Thyroid gland (tissue), 4 donors: ENCODE measurements around the gene BPIFB6. TPM values are rescaled to one million over a fixed set of nuclear protein-coding genes. Genes with fewer than 3 reads are reported as not detected.

Source experiments
- DNase-seq, 2 donors: peaks; one replicate each; pipeline ENCODE4 v3.0.0-alpha.2; 2019
- H3K27ac ChIP-seq, 3 donors: fragments of 200-600 bp; sonication (generic); 1 replicate in 2 of 3; 2 replicates in 1 of 3; pipeline ENCODE4 v1.5.1; 2016 to 2019; ENCODE audit warnings: mild to moderate bottlenecking in 1 of 3, moderate library complexity in 1 of 3
- H3K27me3 ChIP-seq: fragments of 200-600 bp; sonication (generic); one replicate; pipeline ENCODE4 v1.5.1; 2019
- H3K36me3 ChIP-seq, 2 donors: fragments of 200-600 bp; sonication (generic); one replicate each; pipeline ENCODE4 v1.5.1; 2016 to 2019
- H3K4me1 ChIP-seq, 2 donors: fragments of 200-600 bp; sonication (generic); one replicate each; pipeline ENCODE4 v1.5.1; 2017 to 2019
- H3K4me3 ChIP-seq, 3 donors: fragments of 200-600 bp; sonication (generic); replicated peaks in 1 of 3; 1 replicate in 2 of 3; 2 replicates in 1 of 3; pipeline ENCODE4 v1.5.1; 2016; ENCODE audit warnings: mild to moderate bottlenecking in 1 of 3
- H3K9me3 ChIP-seq: fragments of 200-600 bp; sonication (generic); one replicate; pipeline ENCODE4 v1.5.1; 2017
- CTCF ChIP-seq, 6 experiments: fragments of 200-600 bp in 3 of 6; fragments of 450-650 bp in 3 of 6; sonication (generic) in 3 of 6; IDR thresholded peaks; one replicate each; pipeline ENCODE4 v1.5.1; 2016 to 2019; ENCODE audit warnings: antibody characterized with exemption in 6 of 6, mild to moderate bottlenecking in 2 of 6, inconsistent platforms in 1 of 6, moderate library complexity in 1 of 6
- POLR2A ChIP-seq, 2 donors: fragments of 450-650 bp; IDR thresholded peaks; one replicate each; pipeline ENCODE4 v1.6.1; 2017; ENCODE audit warnings: antibody characterized with exemption in 2 of 2, mild to moderate bottlenecking in 2 of 2, moderate library complexity in 1 of 2
- WGBS, 2 donors: methylation state at CpG; one replicate each; pipeline ENCODE4 v1.1.5; 2017; 5-methylcytosine and 5-hydroxymethylcytosine counted together
- intact Hi-C: fragments of 100-400 bp; cut with DNase I; formaldehyde crosslinking; loops from one replicate; pipeline ENCODE4 v1.15.1; 2023
- total RNA-seq, 4 donors: library from RNA; depleted of rRNA; stranded (reverse); fragments of >200 nt; gene quantifications; one replicate each; pipeline ENCODE4 v1.2.3, GENCODE V29; 2016

BPIFB6 gene
- total RNA-seq, 4 donors from 2014 or later: not detected

GRCh38 chr20:32988008-32988407, 43.4 kb upstream of the BPIFB6 start:
- intact Hi-C loops: no loop called here
- WGBS, 2 donors: 86 to 89% methylated on average over 10 to 16 of the region's 16 CpGs
- no peak overlapping the region for H3K27ac ChIP-seq
- no peak overlapping the region for H3K4me3 ChIP-seq
- DNase-seq: no peak
- TF ChIP-seq POLR2A (IDR thresholded peaks at IDR 0.05): no peak
- no peaks in the 10 kb centered on the region for H3K36me3 ChIP-seq
- H3K27me3 ChIP-seq: no peaks in the 10 kb centered on the region
- H3K9me3 ChIP-seq: no peaks in the 10 kb centered on the region
- H3K4me1 ChIP-seq: peaks cover under 1 to 2% of the 10 kb centered on the region in 2 donors

- Histone ChIP-seq H3K4me1 (no peaks in the 10 kb centered on the region), H3K27ac (no peak overlapping the region), H3K9me3 (no peaks in the 10 kb centered on the region), H3K4me3 (no peak overlapping the region), H3K36me3 (no peaks in the 10 kb centered on the region), H3K27me3 (no peaks in the 10 kb centered on the region)
- no peak for DNase-seq
- 93% methylated on average over 12 to 14 of the region's 14 CpGs for WGBS, 2 donors
- no peak for TF ChIP-seq CTCF (IDR thresholded peaks at IDR 0.05)
- no peak for TF ChIP-seq POLR2A (IDR thresholded peaks at IDR 0.05)
- intact Hi-C loops: no loop called here
Measured at GRCh38 chr20:32989507-32990283, 41.8 kb upstream of the BPIFB6 start.

DNA sequence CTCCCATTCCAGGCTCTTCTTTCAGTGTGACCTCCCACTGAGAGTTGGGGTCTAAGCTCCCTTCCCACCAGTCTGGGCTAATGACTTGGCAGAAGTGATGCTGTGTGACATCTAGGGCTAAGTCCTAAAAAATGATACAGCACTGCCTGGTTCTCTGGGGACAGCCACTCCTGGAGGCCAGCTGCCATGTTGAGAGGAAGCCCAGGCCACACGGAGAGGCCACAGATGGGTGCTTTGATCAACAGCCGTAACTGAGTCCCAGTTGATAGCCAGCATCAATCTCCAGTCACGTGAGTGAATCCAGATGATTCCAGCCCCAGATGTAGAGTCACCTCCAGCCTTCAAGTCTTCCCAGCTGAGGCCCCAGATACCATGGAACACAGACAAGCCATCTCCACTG, 41.0 kb upstream of the BPIFB6 start:
- TF ChIP-seq POLR2A (IDR thresholded peaks at IDR 0.05) (no peak), CTCF (IDR thresholded peaks at IDR 0.05) (no peak)
- Histone ChIP-seq H3K9me3 (no peaks in the 10 kb centered on the region), H3K27ac (no peak overlapping the region), H3K27me3 (no peaks in the 10 kb centered on the region), H3K4me3 (no peak overlapping the region), H3K4me1 (no peaks in the 10 kb centered on the region), H3K36me3 (no peaks in the 10 kb centered on the region)
- intact Hi-C loops: no loop called here
- DNase-seq: no peak
- WGBS, 2 donors: 75 to 76% methylated on average over 3 of the region's 3 CpGs

DNA sequence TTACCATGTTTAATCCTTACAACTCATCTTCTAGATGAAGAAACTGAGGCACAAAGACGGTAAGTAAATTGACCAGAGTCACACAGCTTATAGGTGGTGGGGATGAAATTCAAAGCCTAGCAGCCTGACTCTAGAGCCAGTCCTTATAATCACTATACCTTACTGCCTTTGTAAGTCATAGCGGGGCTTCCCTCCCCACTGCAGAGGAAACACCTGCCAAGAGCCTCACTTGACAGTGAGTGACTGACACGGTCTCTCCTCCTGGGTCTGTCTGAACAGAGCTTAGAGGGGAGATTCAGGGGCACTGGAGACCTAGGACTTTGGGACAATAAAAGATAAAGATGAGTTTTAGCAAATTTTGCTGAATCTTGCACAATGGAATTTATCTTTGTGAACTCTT, 40.1 kb upstream of the BPIFB6 start:
- no peak for DNase-seq
- no peak for TF ChIP-seq CTCF (IDR thresholded peaks at IDR 0.05)
- no peak for TF ChIP-seq POLR2A (IDR thresholded peaks at IDR 0.05)
- Histone ChIP-seq H3K4me3 (no peak overlapping the region), H3K36me3 (no peaks in the 10 kb centered on the region), H3K4me1 (no peaks in the 10 kb centered on the region), H3K27ac (no peak overlapping the region), H3K9me3 (no peaks in the 10 kb centered on the region), H3K27me3 (no peaks in the 10 kb centered on the region)
- intact Hi-C loops: no loop called here
- 60 to 64% methylated on average over 3 of the region's 3 CpGs for WGBS, 2 donors

DNA sequence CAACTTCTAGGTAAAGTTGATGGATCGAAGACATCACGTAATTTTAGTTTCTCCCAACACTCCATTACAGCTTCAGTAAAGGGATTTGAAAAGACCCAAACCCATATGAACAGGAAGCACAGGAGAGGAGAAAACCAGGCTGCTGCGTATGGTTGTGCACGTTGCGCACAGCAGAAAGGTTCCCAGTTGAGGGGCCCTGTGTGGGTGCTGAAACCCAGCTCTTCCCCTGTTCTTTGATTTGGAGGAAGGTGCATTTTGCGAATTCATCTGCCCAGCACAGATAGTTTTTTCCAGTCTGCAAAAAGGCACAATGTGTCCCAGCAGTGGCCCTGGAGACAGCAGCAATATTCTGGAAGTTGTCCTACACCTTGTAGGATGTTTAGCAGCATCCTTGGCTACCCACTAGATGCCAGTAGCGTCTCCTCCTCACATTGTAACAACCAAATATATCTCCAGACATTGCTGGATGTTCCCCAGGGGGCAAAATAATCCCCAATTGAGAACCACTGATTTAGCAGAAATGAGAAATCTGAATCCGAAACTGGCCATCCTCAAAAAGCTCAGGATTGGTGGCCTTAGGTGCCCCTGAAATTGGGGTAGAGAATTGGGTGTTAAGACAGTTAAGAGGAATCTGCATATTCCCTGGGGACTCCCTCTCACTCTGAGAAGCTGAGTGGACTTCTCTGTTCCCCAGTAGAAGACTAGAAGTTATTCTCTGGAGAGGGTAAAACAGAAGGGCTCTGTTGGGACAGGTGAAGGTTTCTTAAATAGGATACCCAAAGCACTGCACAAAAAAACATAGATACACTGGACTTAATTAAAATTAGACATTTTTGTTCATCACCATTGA, 39.4 kb upstream of the BPIFB6 start:
- no peaks in the 10 kb centered on the region for H3K36me3 ChIP-seq
- WGBS, 2 donors: 77 to 84% methylated on average over 8 of the region's 8 CpGs
- no peaks in the 10 kb centered on the region for H3K27me3 ChIP-seq
- intact Hi-C loops: no loop called here
- no peak for DNase-seq
- H3K9me3 ChIP-seq: no peaks in the 10 kb centered on the region
- TF ChIP-seq CTCF (IDR thresholded peaks at IDR 0.05) (no peak), POLR2A (IDR thresholded peaks at IDR 0.05) (no peak)
- H3K4me1 ChIP-seq: no peaks in the 10 kb centered on the region
- H3K27ac ChIP-seq: no peak overlapping the region
- no peak overlapping the region for H3K4me3 ChIP-seq
